HG03558 (cell line): ENCODE data around the gene OSBPL8.
"Not testable (repeated sequence)": the region's sequence is repeated elsewhere in the genome, so short reads cannot be mapped to it uniquely, and the experiment has no call there.

Experiments used
- ATAC-seq: cut with Tn5 transposase; IDR thresholded peaks from one replicate; pipeline ENCODE4 v1.9.1; 2021; ENCODE audit warnings: moderate number of reproducible peaks; ENCODE audit not compliant: unreplicated experiment; ENCODE audit errors: extremely low read depth

The OSBPL8 gene

DNA sequence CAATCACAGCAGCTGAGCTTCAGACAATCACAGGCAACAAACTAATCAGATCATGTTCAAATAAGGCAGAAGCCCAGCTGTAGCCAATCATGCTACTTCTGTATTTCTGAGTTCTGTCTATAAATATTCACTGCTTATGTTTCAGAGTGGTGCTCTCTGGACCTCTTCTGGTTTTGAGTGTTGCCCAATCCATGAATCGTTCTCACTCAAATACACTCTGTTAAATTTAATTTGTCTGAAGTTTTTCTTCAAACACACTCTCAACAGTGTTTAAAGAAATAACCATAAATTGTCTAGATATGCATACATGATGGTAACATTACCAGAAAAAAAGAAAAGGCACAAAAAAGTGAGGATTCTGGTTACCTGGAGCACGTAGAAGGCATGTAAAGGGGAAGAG is 133.4 kb downstream of the OSBPL8 start:
- no peak for ATAC-seq

DNA sequence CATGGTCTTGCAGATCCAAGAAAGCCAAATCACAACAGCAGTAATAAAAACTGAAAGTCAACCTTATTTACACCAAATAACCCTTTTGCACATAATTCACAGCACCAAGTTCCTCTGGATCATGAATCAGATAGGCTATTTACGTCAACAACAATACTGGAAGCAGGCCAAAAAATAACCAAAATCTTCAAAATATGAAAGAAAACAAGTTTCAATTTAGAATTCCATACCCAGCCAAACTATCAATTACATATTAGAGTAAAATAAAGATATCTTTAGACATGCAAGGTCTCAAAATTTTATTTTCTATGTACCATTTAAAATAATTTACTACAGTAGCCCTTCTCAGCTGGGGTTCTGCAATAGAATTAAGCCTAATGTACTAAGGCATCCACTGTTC is 134.6 kb downstream of the OSBPL8 start:
- ATAC-seq: no peak

DNA sequence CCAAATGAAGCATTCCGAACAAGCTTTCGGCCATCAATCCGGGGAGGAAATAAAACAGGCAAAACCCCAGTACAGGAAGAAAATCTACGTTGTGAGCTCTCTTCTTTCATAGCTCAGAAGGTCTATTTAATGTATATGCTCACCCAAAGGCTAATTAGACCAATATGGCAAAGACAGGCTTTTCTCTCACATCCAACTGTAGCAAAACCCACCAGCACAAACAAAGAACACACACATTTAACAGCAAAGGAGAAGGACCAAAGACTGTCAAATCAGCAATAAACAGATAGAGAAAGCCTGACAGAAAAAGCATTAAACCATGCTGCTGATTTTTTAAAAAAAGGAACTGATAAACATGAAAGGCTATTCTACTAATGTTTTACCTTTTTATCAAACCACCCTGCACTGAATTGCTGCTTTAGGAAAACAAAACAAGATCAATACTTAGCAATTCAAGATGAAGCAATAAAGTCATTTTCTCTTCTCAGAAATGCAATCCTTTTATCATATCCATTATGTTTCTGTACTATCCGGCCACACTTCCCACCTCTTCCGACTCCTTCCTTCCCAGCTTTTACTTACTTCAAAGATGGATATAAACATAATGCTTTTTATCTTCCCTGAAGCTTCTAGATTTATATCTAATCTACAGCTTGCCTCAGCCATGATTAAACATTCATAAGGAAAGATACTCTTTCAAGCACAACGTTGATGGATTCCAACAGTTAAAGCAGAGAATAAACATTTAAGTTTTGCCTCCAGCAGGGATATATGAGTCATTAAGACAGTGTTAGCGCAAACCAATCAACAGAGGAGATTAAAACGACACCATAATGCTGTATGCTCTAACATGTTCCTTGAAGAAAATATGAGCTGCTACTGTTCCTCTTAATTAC is 136.8 kb downstream of the OSBPL8 start:
- ATAC-seq: no peak

DNA sequence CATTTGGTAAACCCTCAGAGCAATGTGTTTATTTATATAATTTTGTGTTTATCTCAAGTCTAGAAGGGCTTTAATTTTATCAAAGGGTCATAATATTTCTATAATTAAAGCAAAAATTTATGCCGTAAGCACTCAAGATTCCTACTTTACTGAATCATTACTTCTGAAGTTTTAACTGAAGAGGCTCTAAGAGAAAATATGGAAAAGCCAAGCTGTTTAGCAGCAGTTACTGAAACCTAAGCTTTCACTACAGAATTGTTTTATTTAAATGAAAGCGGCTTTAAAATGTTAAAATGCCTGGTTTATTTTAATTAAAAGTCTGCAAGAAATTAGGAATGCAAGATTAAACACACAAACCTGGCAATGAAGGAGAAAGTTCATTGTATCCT is 137.4 kb downstream of the OSBPL8 start:
- no peak for ATAC-seq

- no peak for ATAC-seq
Measured at GRCh38 chr12:76421046-76421445, 138.5 kb downstream of the OSBPL8 start.

DNA sequence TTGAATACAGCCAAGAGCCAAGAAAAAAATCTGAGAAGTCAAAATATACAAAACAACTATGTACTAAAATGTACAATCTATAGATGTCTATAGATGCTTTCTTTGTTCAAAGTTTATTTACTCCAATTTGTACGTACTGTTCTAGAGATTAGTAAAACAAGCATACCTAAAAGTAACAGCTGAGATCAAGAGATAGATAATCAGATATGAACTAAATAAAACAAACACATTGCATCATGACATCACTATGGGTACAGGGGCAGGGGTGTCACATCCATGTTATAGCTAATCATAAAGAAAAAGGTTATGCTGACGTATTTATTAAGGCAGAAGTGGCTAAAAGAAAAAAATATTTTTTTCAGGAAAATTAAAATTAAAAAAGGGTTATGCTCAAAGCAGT is 139.3 kb downstream of the OSBPL8 start:
- ATAC-seq: no peak

DNA sequence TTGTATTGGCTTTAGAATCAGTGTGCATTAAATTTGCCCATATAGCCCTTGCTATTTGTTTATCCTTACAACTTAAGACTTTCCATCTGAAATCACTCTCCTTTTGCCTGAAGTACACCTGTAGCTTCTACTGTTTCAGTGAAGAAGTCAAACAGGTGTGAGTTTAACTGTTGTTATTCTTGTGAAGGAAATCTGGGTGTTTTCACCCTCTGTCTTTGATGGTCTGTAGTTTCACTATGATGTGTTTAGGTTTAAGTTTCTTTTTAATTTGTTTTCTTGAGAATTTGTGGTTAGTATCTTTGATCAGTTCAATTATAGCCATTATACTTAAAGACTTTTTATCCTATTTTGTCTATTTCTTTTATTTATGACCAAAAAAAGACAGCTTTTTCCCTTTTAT is 142.5 kb downstream of the OSBPL8 start:
- ATAC-seq: peak; percentile 52

- ATAC-seq: no peak
Measured at GRCh38 chr12:76413121-76413520, 146.4 kb downstream of the OSBPL8 start.

DNA sequence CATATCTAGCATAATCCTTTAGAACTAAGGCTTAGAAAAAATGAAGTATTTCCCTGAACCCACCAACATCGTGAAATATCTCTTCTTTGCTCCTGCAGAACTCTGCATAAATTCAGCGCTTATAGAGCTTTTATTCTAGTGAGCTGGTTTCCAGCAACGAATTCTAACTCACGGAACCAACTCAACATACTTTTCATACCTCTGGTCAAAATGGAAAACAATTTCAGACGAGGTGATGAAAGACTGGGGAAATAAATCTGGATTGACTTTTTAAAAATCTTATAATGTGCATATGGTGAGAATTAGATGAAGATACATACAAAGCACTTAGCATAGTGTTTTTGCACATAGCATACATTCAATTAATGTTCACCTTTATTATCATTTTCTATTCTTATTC is 148.8 kb downstream of the OSBPL8 start:
- no peak for ATAC-seq

GRCh38 chr12:76410371-76410770 is 149.2 kb downstream of the OSBPL8 start:
- no peak for ATAC-seq

DNA sequence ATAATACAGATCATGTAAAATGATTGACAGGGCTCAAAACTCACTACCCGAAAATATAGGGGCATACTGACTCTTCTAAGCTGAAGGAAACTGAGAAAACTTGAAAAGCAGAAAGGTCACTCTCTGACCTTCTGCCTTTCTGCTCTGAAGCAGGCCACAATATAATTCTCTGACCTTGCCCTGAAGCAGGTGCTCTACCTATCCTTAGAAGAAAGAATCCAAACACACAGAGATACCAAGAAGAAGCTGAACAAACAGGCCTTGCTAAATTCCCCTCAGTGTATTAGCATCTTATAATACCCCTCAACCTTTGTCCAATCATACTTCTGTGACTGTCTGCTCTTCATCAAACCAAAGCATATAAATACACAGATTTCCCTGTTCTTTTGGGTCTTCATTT is 150.5 kb downstream of the OSBPL8 start:
- ATAC-seq: no peak

DNA sequence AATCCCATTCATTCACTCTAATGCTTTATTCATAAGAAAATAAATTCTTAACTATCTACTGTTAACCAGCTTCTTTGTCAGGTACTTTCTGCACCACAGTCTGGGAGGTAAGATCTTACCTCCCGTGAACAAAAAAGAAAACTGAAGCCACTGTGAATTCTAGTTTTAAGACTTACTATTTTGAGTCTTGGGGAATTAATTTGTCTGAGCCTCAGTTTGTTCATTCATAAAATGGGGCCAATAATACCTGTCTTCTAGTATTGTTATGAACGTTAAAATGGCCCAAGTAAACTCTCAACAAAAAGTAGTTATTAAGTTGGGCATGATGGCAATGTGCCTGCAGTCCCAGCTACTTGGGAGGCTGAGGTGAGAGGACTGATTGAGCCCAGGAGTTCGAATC is 151.9 kb downstream of the OSBPL8 start:
- ATAC-seq: no peak

DNA sequence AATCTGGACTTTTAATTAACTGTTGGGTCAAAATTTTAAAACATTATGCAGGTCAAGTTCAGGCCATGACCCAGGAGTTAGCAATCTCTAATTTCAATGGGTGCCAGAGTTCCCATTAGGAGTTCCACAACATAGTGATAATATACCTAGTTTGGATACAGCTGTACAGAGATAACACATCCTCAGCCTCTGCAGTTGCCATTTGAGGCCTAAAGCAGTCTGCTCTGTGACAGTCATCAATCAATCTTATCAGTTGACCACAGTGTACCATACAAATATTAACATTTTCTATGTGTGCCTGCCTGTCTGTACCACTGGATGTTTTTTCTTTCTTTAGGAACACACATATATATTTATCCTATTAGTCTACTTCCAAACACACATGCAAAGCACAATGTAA is 157.3 kb downstream of the OSBPL8 start:
- ATAC-seq: no peak

GRCh38 chr12:76400136-76400535 is 159.4 kb downstream of the OSBPL8 start:
- no peak for ATAC-seq

DNA sequence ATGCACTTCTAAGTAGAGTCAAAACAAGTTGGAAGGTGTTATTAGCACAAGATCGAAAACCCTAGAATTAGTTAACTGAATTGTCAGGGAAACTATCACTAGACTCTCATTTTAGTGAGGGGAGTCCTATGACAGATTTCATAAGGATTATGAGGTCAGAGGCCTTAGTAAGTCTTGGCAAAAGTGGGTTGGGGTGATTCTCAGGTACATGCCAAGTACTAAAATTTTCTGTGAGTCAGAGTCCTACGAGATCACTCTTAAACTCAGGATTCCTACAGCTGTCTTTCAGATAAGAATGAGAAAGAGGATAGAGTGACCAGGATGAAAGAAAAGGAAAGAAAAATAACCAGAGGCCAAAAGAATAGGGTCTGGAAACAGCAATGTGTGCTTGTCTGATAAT is 160.5 kb downstream of the OSBPL8 start:
- ATAC-seq: no peak

DNA sequence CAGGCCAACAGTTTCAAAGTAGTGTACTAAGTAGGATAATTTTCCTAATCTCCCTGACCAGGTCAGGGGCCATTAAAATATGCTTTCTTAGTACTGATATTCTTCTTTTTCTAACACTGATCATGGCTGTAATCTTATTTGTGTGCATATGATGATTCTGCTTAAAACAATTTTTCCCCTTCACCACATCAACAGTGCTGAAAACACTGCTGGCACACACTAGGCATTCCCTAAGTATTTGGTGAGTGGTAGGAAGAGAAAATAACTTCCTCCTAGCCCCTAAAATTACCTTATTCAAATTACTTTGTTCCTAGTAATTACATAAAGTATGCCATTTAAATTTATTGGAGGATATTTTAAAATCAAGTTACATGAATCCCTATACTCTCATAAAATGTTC is 161.5 kb downstream of the OSBPL8 start:
- ATAC-seq: no peak

DNA sequence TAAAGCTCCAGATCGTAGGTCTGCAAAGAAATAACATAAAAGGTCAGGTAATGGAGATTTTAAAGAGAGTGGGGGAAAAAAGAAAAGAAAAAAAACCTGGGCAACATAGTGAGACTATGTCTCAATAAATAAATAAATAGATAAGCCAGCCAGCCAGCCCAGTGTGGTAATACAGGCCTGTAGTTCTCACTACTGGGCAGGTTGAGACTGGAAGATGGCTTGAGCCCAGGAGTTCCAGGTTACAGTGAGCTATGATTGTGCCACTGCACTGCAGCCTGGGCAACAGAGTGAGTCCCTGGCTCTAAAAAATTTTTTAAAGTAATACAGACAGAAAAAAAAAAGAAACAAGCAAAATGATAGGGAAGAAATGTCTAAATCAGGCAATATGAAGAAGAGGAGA is 168.1 kb downstream of the OSBPL8 start:
- ATAC-seq: no peak

DNA sequence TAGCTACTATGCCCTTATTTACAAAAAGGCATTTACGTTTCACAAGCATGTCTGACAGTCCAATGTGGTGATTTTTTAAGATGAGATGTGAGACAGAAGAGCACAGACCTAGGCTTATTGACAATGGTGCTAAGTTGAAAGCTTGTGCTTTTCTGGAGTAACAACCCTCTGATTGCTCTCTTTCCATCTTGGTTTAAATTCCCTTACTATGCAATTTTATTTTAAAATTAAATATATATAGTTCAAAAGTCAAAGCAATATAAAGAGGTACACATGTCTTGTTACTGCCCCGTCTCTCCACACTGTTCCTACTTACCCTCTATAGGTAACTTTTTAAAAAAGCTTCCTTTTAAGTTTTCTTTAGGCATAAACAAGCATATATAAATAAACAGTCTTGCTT is 172.0 kb downstream of the OSBPL8 start:
- ATAC-seq: no peak

GRCh38 chr12:76384560-76384959 is 175.0 kb downstream of the OSBPL8 start:
- no peak for ATAC-seq

GRCh38 chr12:76383988-76384387 is 175.6 kb downstream of the OSBPL8 start:
- ATAC-seq: no peak

- no peak for ATAC-seq
Measured at GRCh38 chr12:76379261-76379660, 180.3 kb downstream of the OSBPL8 start.

DNA sequence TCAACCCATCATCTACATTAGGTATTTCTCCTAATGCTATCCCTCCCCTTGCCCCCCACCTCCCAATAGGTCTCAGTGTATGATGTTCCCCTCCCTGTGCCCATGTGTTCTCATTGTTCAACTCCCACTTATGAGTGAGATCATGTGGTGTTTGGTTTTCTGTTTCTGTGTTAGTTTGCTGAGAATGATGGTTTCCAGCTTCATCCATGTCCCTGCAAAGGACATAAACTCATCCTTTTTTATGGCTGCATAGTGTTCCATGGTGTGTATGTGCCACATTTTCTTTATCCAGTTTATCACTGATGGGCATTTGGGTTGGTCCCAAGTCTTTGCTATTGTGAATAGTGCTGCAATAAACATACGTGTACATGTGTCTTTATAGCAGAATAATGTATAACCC is 182.7 kb downstream of the OSBPL8 start:
- not testable (repeated sequence) for ATAC-seq
